HEK293T (cell line): ENCODE results near the gene LMF1.
"Not testable (repeated sequence)": the region's sequence is repeated elsewhere in the genome, so short reads cannot be mapped to it uniquely, and the experiment has no call there.

Experiments
- CTCF ChIA-PET: fragments of 350-600 bp; formaldehyde crosslinking; extraction: SDS; loops from one replicate; lab custom pipeline; 2021; ENCODE audit warnings: antibody characterized with exemption, inconsistent platforms; lab: Yijun Ruan, JAX
- POLR2A ChIA-PET: fragments of 350-600 bp; formaldehyde crosslinking; extraction: SDS; loops from one replicate; lab custom pipeline; 2020; ENCODE audit warnings: antibody characterized with exemption, inconsistent platforms; lab: Yijun Ruan, JAX
- DNase-seq: peaks from one replicate; pipeline ENCODE4 v3.0.0; 2012; ENCODE audit warnings: mixed read lengths; ENCODE audit errors: extremely low spot score
- ARNT ChIP-seq: fragments of 450-650 bp; IDR thresholded peaks from 2 replicates; pipeline ENCODE4 v1.6.1; 2017; ENCODE audit warnings: mild to moderate bottlenecking
- BHLHE40 ChIP-seq: fragments of 450-650 bp; IDR thresholded peaks from 2 replicates; pipeline ENCODE4 v1.6.1; 2016; ENCODE audit warnings: mild to moderate bottlenecking, moderate library complexity, borderline replicate concordance
- CTBP1 ChIP-seq: fragments of 450-650 bp; IDR thresholded peaks from 2 replicates; pipeline ENCODE4 v1.6.1; 2016; ENCODE audit warnings: borderline replicate concordance
- ELF4 ChIP-seq: fragments of 450-650 bp; IDR thresholded peaks from 2 replicates; pipeline ENCODE4 v1.6.1; 2017; ENCODE audit warnings: antibody characterized with exemption
- FOXA1 ChIP-seq: fragments of 450-650 bp; IDR thresholded peaks from 2 replicates; pipeline ENCODE4 v1.6.1; 2016; ENCODE audit warnings: mild to moderate bottlenecking
- FOXK2 ChIP-seq: fragments of 450-650 bp; IDR thresholded peaks from 2 replicates; pipeline ENCODE4 v1.6.1; 2016; ENCODE audit warnings: mild to moderate bottlenecking
- FOXM1 ChIP-seq: fragments of 450-650 bp; IDR thresholded peaks from 2 replicates; pipeline ENCODE4 v1.6.1; 2017; ENCODE audit warnings: mild to moderate bottlenecking, borderline replicate concordance
- HDGF ChIP-seq: fragments of 450-650 bp; IDR thresholded peaks from 2 replicates; pipeline ENCODE4 v1.6.1; 2017; ENCODE audit warnings: antibody characterized with exemption, borderline replicate concordance
- L3MBTL2 ChIP-seq: fragments of 450-650 bp; conservative IDR thresholded peaks from 2 replicates; pipeline ENCODE4 v1.6.1; 2016; ENCODE audit warnings: mild to moderate bottlenecking
- LEF1 ChIP-seq: fragments of 450-650 bp; IDR thresholded peaks from 2 replicates; pipeline ENCODE4 v1.6.1; 2017; ENCODE audit warnings: mild to moderate bottlenecking, borderline replicate concordance
- NFRKB ChIP-seq: fragments of 450-650 bp; IDR thresholded peaks from 2 replicates; pipeline ENCODE4 v1.6.1; 2016; ENCODE audit warnings: mild to moderate bottlenecking, moderate library complexity
- SP1 ChIP-seq: fragments of 450-650 bp; IDR thresholded peaks from 2 replicates; pipeline ENCODE4 v1.6.1; 2017
- SUZ12 ChIP-seq: fragments of 450-650 bp; IDR thresholded peaks from 2 replicates; pipeline ENCODE4 v1.6.1; 2016; ENCODE audit warnings: mild to moderate bottlenecking
- TARDBP ChIP-seq: fragments of 450-650 bp; IDR thresholded peaks from 2 replicates; pipeline ENCODE4 v1.6.1; 2016
- ZNF384 ChIP-seq: fragments of 450-650 bp; IDR thresholded peaks from 2 replicates; pipeline ENCODE4 v1.6.1; 2016
- TF ChIP-seq, protein P1 (sequence below): fragments of 450-650 bp; IDR thresholded peaks from 2 replicates; pipeline ENCODE4 v1.6.1; 2016

LMF1 gene

DNA sequence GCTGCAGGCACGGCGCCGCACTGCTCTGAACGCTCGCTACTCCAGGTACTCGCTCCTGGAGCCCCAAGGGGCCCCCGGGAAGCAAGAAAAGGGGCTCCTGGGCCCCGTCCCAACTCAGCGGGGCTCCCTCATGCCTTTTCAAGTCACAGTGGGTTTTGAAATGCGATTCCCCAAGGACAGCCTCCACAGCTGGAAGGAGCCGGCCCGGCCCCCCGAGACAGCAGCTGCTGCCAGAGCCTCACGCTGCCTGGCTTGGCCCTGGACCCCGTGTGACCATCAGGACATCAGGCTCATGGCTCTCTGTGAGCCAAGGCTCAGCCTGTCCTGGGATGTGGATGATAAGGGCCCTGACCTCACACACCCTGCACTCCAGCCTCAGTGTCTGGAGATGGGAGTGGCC lies 80.6 kb downstream of the LMF1 start:
- POLR2A ChIA-PET = no interaction called here

DNA sequence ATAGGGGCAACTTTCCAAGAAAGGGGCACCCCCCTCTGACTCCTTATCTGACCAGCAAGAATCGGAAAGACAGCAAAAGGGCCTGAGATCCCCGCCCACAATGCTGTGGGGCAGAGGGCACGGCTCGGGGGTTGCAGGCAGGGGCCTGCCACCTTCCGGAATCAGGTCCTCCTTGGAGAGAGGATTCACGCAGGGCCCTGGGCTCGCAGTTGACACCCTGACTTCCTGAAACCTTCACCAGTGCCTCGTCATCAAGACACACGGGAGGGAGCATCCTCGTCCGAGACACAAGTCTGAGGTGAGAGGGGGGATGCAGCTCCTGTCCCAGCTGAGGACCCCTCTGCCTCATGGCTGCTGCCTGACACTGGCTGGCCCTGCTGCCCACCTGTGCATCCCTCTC lies 81.2 kb downstream of the LMF1 start:
- CTCF ChIA-PET = interaction anchor here (0.8 kb wide), 1 partner anchor 46 kb away, joined by 4 read pairs; no protein-coding TSS in a partner anchor
- DNase-seq = no peak
- TF ChIP-seq, protein P1, sequence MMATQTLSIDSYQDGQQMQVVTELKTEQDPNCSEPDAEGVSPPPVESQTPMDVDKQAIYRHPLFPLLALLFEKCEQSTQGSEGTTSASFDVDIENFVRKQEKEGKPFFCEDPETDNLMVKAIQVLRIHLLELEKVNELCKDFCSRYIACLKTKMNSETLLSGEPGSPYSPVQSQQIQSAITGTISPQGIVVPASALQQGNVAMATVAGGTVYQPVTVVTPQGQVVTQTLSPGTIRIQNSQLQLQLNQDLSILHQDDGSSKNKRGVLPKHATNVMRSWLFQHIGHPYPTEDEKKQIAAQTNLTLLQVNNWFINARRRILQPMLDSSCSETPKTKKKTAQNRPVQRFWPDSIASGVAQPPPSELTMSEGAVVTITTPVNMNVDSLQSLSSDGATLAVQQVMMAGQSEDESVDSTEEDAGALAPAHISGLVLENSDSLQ = no peak
- no peak for TF ChIP-seq CTBP1
- TF ChIP-seq L3MBTL2 = no peak
- no peak for TF ChIP-seq SP1
- no peak for TF ChIP-seq FOXA1
- no peak for TF ChIP-seq ARNT
- TF ChIP-seq FOXK2 = no peak
- TF ChIP-seq BHLHE40 = no peak
- no peak for TF ChIP-seq SUZ12
- no peak for TF ChIP-seq NFRKB
- TF ChIP-seq ELF4 = no peak
- no peak for TF ChIP-seq FOXM1
- TF ChIP-seq LEF1 = no peak
- no peak for TF ChIP-seq ZNF384
- no peak for TF ChIP-seq TARDBP
- TF ChIP-seq HDGF = no peak
- POLR2A ChIA-PET = no interaction called here

More for the DNA sequence above, 80.6 kb downstream of the LMF1 start:
- no peak for TF ChIP-seq L3MBTL2
- no peak for TF ChIP-seq FOXA1
- TF ChIP-seq NFRKB = no peak
- TF ChIP-seq TARDBP = no peak
- DNase-seq = no peak
- CTCF ChIA-PET = no interaction called here

DNA sequence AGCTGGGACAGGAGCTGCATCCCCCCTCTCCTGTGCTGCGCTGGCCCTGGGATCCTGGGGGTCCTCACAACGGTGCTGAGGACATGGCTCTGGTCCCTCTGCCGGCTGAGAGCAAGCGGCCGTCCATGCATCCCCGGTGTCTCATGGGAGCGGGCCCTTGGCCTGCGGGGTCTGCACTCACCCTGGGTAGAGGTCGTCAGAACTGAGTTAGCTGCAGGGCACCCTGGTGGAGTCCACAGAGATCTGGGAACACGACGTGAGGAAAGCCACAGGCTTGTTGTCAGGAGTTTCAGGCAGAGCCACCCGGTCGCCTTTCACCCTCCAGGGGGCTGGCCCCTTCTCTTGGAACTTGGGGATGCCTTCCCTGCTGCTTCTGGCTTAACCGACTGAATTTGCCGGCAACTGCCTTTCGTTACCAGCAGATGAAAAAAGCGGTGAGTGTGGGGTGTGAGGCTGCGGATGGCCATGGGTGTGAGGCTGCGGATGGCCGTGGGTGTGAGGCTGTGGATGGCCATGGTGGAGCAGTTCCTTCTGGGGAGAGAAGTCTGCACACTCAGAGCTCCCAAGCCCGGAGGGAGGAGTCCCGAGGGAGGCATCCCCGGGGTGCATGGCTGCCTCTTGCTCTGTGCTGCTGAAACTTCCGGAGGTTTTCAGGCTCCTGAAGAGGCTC lies 81.7 kb downstream of the LMF1 start:
- POLR2A ChIA-PET = no interaction called here
- no peak for TF ChIP-seq FOXA1

DNA sequence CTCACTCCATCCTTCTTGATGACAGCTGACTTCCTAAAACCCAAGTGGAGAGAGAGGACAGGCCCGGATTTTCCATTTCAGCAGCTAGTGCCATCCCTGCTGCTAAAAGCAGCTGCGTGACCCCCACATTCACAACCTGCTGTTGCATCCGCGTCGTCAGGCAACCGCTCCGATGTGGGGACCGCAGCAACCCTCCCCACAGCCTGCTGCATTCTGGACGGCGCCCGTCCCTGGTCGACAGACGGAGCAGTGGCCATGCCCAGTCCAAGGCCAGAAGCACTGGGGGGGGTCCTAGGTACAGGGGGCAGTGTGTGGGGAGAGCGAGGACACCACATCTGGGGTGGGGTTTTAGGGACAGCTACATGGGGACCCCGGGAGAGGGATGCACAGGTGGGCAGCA lies 82.3 kb downstream of the LMF1 start:
- DNase-seq, POLR2A ChIA-PET: not testable (repeated sequence)
- CTCF ChIA-PET = interaction anchor here (0.8 kb wide), 1 partner anchor 47 kb away, joined by 4 read pairs; no protein-coding TSS in a partner anchor

More for the DNA sequence above, 81.7 kb downstream of the LMF1 start:
- CTCF ChIA-PET = interaction anchor here (0.8 kb wide), 1 partner anchor 46 kb away, joined by 4 read pairs; no protein-coding TSS in a partner anchor
- DNase-seq = no peak

DNA sequence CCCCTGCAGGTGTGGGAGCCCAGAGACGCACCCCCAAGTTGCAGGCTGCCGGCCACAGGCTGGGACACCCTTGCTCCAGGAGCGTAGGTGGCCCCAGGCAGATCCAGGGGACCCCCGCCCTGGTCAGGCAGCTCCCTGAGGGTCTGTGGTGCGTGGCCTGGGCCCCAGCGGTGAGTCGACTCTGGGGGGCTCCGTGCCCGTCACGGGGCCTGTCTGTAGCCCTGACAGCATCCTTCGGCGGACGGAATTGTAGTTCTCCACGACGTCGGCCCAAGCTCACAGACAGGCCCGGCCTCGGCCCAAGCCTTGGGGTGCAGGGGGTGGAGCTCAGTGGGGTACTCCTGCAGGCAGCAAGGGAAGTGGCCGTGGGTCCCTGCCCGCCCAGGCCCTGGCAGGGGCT lies 82.9 kb downstream of the LMF1 start:
- no peak for TF ChIP-seq SP1
- TF ChIP-seq CTBP1 = no peak
- TF ChIP-seq ZNF384 = no peak
- no peak for TF ChIP-seq SUZ12
- no peak for TF ChIP-seq ARNT
- no peak for TF ChIP-seq FOXM1
- TF ChIP-seq FOXK2 = no peak
- no peak for TF ChIP-seq TARDBP
- no peak for TF ChIP-seq FOXA1
- TF ChIP-seq HDGF = no peak
- TF ChIP-seq, protein P1 = no peak
- ChIA-PET CTCF (no interaction called here), POLR2A (no interaction called here)
- no peak for DNase-seq

DNA sequence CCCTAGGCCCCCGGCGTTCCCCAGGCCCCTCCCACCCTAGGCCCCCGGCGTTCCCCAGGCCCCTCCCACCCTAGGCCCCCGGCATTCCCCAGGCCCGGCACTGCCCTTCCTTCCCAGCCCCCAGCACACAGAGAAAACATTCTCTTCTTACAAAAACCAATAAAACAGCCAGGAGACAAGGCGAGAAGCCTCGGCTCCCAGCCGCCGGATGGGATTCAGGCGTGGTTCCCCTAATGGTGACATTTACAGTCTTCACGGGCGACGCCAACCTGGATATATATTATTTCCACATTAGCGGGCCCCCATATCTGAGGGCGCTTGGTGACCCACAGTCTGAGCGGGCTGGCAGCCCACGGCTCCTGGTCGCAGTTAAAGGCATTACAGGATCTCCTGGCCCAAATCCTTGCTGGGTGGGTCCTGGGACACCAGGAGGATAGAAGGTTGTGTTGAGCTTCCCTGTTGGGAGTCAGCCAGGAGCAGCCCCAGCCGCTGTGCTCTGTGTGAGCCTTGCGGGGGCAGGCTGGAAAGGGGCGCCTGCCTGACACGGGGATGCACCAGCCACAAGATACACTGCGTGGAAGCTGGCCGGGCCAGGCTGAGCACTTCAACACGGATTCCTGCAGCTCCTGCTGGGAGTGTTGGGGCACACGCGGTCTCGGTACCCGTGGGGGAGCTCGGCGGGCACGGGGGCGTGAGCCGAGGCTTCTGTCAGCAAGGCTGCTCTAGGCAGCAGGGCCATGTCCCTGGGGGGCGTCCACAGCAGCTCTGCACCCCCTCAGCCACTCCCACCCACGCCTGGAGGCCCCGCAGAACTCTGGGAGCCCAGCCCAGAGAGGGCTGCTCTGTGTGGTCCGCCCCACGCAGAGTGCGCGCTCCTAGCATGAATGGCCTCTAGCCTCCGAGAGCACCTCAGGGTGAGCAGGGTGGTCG lies 83.7 kb downstream of the LMF1 start:
- TF ChIP-seq TARDBP (no peak), FOXK2 (no peak)
- ChIA-PET POLR2A (no interaction called here), CTCF (no interaction called here)
- DNase-seq = peak; percentile 55

DNA sequence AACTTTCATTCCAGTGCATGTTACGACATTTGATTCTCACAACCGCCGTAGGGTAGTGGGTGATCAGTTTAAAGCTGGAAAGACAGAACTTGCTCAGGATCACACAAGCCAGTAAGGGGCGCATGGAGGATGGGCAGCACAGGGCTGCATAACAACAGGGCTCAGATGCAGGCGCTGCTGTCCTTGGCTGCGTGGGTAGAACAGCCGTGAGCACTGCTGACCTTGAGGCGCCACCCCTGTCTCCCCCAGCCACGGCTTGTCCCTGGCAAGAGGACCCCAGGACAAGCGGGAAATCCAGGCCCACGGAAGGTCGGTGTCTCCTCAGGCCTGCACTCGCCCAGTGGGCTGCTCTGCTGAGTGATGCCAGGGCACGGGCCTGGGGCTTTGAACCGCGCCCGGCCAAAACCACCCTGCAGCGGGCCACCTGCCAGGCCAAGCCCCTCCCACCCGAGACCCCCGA lies 84.7 kb downstream of the LMF1 start:
- TF ChIP-seq SUZ12 = no peak
- no peak for TF ChIP-seq ZNF384
- no peak for TF ChIP-seq HDGF
- TF ChIP-seq ELF4 = no peak
- TF ChIP-seq L3MBTL2 = no peak
- no peak for TF ChIP-seq FOXM1
- no peak for TF ChIP-seq ARNT
- TF ChIP-seq, protein P1 = no peak
- TF ChIP-seq FOXK2 = no peak
- TF ChIP-seq NFRKB = no peak
- ChIA-PET POLR2A (no interaction called here), CTCF (no interaction called here)
- no peak for DNase-seq
